ENCODE results near the gene SC5D.

The SC5D gene

DNA sequence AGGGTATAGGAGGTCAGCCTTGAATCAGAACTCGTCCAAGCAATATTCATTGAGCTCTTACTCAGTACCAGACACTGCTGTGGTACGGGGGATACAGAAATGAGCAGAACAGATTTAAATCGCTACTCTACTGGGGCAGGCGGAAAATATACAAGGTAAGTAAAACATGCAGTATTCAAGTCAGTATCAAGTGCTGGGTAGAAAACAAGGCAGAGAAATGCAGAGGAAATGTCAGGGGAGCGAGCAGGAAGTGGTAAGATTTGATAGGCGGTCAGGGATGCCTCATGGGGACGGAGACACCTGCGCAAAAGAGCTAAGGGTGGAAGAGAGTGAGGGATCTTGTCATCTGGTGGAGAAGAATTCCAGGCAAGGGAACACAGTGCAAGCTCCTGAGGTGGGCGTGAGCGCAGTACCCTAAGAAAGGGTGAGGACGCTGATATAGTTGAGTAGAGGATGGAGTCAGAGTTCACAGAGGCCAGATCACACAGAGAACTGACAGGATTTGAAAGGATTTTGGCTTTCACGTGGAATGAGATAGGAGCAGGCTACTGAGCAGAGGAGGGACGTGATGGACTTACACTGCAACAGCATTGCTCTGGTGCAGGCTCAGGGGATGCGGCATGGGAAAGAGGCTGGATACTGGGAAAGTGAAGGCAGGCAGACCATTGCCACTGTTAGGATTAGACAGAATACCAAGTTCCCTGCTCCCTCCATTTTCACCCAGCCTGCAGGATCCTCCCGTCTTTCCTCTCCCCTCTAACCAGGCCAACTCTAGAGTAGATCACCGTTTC lies 35.8 kb downstream of the SC5D start:
- DNase-seq (ENCODE audit: low read depth in 2 of 3, low spot score in 2 of 3), result no peak

DNA sequence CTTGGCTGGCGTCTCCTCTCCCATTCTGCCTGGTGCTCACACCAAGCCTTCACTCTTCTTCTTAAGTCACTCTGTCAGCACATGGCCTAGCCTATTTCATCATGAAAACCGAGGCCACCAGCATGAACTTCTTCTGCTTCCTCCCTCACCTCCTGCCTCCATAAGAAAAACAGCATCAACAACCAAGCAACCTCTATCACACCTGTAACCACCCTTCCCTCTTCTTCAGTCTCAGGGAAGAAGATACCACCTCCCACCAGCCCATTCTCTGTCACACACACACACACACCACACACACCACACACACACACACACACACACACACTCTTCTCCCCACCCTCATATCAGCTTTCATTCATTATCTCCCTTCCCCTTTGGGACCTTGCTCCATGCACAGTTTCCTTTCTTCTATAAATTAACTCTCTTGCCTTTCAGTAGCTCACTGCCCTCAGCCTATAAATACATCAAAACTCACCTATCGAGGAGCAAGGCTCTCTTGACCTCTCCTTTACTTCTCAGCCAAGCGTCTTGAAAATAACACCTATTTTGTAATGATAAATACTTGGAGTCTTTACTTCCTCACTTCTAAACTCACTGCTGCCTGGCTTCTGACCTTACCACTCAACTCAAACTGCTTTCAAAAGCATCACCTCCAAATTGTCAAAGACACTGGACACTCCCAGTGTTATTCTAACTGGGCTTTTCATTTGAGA lies 36.6 kb downstream of the SC5D start:
- DNase-seq (ENCODE audit: low read depth in 2 of 3, low spot score in 2 of 3), result no peak

GRCh38 chr11:121329781-121330395 lies 37.3 kb downstream of the SC5D start:
- DNase-seq (ENCODE audit: low read depth in 2 of 3, low spot score in 2 of 3), result no peak

DNA sequence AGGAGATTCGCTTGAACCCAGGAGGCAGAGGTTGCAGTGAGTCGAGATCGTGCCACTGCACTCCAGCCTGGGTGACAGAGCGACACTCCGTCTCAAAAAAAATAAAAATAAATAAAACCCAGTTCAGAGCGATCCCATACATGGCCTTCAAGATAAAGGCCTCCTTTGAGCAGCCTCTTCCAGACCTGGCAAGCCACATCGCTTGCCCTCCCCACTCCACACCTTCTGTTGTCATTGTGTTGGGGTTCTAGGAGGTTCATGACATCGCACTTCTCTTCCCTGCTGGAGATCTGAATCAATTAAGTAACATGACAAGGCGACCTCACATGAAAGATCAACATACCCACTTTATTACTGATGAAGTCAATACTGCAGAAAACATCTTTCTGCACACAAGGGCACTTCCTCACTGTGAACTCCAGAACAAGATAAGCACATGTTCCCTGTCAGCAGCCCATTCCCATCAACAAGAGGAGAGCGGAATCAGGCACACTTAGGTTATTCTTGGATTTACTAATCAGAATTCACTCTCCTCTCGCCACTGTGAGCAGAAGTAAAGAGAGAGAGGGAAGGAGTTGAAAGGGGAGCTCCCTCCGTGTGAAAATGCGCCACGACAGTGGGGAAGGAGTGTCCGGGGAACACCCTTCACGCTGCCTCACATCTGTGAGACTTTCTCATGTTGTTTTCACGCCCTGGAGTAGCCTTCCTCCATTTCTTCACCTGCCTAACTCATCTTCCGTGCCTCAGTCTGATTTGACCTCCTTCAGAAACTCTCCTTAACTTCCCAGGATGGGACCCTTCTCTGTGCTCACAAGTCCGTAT lies 38.3 kb downstream of the SC5D start:
- no peak for DNase-seq (ENCODE audit: low read depth in 2 of 3, low spot score in 2 of 3)

DNA sequence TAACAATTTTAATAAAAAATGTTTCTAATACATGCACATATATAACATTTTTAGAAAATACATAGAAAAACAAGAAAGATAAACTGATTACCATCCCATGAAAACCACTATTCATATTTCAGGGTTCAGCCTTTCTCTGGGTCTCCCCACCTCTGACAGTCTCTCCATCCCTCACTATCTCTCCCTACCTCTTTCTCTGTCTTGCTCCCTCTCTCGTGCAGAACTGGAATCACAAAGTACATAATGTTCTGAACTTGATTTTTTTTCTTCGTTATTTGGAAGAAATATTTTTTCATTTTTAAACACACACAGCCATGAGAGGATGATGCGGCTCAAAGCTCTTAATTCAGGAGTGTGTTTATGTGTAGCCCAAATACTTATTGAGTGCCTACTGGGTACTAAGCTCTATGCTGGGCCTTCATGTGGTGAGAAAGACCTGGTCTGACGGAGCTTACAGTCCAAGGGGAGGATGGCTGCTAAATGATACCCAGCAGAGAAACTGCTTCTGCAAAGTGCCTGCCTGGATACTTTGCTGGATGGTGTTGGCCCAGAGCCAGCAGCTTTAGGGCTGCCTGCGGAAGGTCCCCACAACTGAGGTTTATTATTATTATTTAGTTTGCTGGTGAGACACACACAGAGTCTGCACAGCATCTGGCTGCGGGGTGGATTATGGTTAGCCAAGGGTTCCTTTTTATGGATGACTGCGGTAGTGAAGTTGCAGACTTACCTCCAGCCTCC lies 42.6 kb downstream of the SC5D start:
- DNase-seq (ENCODE audit: low read depth in 2 of 3, low spot score in 2 of 3), result no peak

GRCh38 chr11:121336279-121336937 lies 43.8 kb downstream of the SC5D start:
- DNase-seq (ENCODE audit: low read depth in 2 of 3, low spot score in 2 of 3), result no peak

DNA sequence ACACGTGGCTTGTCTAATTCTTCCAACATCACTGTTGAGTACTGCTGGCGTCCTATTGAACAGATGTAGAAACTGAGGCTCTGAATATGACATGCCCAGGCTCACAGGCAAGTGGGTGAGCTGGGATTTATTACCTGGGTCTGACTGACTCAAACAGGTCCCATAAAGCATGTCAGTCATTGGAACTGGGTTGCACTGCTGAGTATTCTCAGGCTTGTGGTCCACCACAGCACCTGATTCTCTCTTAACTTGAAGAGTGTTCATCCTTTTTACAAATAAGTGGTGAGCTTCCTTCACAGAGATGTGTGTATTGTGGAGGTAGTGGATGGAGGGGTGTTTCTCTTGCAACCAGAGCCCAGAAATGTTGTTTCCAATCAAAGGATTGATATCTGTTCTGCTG lies 44.5 kb downstream of the SC5D start:
- DNase-seq (ENCODE audit: low read depth in 2 of 3, low spot score in 2 of 3), result no peak

GRCh38 chr11:121337740-121338272 lies 45.2 kb downstream of the SC5D start:
- DNase-seq (ENCODE audit: low read depth in 2 of 3, low spot score in 2 of 3), result no peak

DNA sequence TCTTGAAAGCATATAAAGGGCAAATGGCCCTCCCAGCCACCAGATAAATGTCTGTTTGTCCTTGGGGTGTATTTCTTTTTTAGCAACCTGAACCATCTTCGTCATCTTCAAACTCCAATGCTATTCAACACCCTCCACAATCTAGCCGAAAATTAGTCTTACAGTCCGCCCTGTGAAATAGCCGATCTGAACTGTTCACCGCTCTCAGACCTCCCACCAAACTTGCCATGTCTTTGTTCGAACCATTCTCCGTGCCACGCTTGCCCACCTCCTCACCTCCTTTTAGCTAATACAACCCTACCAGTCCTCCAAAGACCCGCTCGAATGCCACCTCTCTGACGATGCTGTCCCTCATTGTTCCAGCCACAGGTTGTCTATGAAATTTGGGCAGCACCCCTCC lies 46.0 kb downstream of the SC5D start:
- no peak for DNase-seq (ENCODE audit: low read depth in 2 of 3, low spot score in 2 of 3)

DNA sequence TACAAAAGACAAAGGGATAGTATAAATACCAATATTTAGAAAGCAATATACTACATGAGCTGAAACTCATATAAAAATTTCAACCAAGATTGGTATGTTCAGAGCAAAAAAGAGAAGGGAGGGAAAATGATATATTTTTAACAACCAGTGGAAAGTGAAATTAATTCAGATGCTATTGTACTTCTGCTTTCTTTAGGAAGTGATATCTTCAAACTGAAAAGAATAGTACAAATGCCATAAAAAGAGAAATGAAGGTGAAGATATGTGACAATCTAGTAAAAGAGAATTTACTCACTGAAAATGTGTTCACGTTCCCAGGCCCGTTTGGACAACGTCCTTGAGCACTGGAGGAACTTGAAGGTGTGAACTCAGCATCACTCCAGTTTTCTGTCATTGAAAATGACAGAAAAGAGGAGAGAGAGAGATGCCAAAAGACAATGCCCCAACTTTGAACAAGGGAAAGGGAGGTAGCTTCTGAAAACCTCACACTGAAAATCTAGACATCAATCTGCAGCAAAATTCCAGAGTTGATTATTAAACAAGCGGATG lies 47.5 kb downstream of the SC5D start:
- no peak for DNase-seq (ENCODE audit: low read depth in 2 of 3, low spot score in 2 of 3)

- DNase-seq (ENCODE audit: low read depth in 2 of 3, low spot score in 2 of 3), result no peak
These were observed 49.0 kb downstream of the SC5D start for GRCh38 chr11:121341609-121342008.

- DNase-seq (ENCODE audit: low read depth in 2 of 3, low spot score in 2 of 3), result no peak
These were observed 52.3 kb downstream of the SC5D start for GRCh38 chr11:121344824-121345223.

- no peak for DNase-seq (ENCODE audit: low read depth in 2 of 3, low spot score in 2 of 3)
These were observed 54.5 kb downstream of the SC5D start for GRCh38 chr11:121347094-121347493.

- DNase-seq (ENCODE audit: low read depth in 2 of 3, low spot score in 2 of 3), result no peak
These were observed 55.2 kb downstream of the SC5D start for GRCh38 chr11:121347813-121348212.

DNA sequence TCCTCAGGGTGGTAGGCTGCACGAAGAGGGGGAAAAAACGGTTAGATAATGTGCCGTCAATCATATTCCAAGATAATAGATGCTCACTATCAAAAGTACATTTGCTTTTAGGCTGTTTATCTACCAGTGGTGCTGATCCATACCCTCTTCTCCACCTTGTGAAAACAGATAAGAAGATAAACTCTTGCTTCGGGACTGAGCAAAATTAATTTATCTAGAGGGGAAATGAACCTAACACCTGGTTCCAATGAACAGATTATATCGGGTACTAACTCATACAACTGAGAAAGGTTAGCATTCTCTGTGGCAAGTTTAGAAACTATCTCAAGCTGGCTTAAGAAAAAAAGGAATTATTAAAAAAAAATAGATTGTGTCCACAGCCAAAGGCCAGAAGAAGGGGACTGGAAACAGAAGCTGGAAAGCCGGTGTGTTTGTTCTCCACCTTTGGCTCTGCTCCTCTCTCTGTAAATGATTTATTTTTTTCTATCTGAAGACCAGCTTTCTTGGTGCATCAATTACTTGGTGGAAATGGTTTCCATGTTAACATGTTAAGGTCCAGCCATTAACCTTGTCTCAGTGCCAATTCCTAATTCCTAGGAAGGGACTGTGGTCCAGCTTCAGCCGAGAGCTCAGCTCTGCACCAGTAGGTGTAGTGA lies 55.8 kb downstream of the SC5D start:
- no peak for DNase-seq (ENCODE audit: low read depth in 2 of 3, low spot score in 2 of 3)

DNA sequence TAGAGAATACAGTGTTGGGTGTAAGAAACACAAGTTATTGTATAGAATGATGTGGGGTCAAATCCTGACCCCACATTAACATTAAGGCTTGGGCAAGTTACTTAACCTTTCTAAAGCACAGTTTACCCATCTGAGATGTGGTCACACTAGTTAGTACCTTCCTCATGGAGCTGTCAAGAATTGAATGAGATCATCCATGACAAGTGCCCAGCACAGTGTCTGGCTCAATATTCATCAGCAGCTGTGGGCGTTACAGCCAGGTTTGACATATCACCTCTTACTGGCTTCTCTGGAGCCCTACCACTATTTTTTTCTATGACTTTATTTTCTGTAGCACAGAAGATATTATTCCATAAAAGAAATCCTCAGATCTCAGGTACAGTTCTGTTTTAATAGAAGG lies 57.2 kb downstream of the SC5D start:
- DNase-seq (ENCODE audit: low read depth in 2 of 3, low spot score in 2 of 3), result no peak

DNA sequence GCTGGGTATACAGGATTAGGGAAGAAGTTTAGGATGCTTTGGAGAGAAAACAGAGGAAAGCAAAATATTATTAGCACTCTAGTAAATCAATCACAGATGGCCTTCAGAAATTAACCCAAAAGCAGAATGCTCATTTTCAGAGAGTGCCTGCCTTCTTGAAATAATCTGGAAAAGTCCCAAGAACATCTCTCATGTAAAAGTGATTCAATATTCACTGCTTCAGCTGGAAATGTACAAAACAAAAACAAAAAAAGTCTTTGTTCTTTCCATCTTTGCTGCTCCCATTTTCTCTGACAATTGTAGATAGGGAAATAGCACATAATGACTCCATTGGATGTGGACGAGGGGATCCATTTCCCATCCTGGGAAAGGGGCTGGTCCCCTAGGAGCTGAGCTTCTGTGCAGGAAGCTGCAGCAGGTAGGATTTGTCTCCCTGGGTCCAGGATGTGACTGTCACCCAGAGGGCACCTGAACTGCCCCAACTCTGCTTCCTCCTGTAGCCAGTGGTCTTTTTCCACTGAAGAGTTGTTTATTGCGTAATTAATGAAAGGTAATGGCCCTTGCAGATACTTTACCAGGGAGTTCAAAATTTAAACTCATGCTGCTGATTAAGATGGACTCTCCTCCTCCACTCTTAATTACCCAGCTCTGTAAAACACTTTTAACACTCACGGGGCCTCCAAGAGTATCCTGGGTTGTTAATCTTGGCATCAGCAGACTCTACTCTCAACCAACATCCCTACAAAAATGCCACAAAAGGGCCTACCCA lies 57.9 kb downstream of the SC5D start:
- no peak for DNase-seq (ENCODE audit: low read depth in 2 of 3, low spot score in 2 of 3)

DNA sequence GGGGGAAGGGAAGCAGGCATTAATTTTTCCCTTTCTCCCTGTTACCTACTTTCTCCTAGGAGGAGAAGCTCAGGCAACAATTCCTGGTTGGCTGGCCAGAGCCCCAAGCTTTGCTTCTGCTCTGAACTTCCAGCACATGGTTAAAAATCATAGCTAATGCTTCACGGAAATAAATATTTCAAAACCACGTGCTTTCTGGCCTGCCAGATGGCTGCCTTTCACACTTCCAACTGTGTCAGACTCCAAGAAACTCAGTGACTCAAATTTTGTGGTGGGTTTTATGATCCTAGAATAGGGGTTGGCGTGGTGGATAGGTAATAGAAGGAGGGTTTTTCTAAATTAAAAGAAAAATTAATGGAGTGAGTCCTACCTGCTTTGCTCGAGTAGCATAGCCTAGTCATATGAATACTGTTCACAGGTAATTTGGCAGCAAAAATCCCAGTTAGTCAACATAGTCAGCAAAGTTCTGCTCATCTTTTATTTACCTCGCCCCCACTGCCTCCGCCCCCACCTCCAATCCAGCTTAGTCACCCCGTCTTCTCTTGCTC lies 58.6 kb downstream of the SC5D start:
- DNase-seq (ENCODE audit: low read depth in 2 of 3, low spot score in 2 of 3), result no peak

All from activated CD8-positive, alpha-beta memory T cell treated with anti-CD3 and anti-CD28 coated beads for 48 hours (primary cell).